Smooth muscle cell (in vitro differentiated cells): Measurements from ENCODE around the gene DDR1. TPM values are rescaled to one million over a fixed set of nuclear protein-coding genes. Genes with fewer than 3 reads are reported as not detected.

ENCODE experiments used
- DNase-seq: peaks from one replicate; lab custom pipeline; 2025; ENCODE audit not compliant: unreplicated experiment; lab: John Stamatoyannopoulos, UW
- H2AFZ ChIP-seq: fragments of 200-600 bp; sonication (generic); 2 replicates; pipeline ENCODE4 v1.6.0; 2016; ENCODE audit warnings: antibody characterized with exemption, low read depth, mild to moderate bottlenecking
- H3F3A ChIP-seq: fragments of 200-600 bp; sonication (generic); 2 replicates; pipeline ENCODE4 v1.6.0; 2017; ENCODE audit warnings: antibody characterized with exemption, low read depth
- H3K27ac ChIP-seq: fragments of 200-600 bp; sonication (generic); 2 replicates; pipeline ENCODE4 v1.5.1; 2016; ENCODE audit warnings: low read depth, mild to moderate bottlenecking
- H3K27me3 ChIP-seq: fragments of 200-600 bp; sonication (generic); 2 replicates; pipeline ENCODE4 v1.6.1; 2016; ENCODE audit warnings: low read depth, mild to moderate bottlenecking
- H3K36me3 ChIP-seq: fragments of 200-600 bp; sonication (generic); 2 replicates; pipeline ENCODE4 v1.5.1; 2016; ENCODE audit warnings: low read depth
- H3K4me1 ChIP-seq: fragments of 200-600 bp; sonication (generic); 2 replicates; pipeline ENCODE4 v1.5.1; 2016; ENCODE audit warnings: low read depth
- H3K4me2 ChIP-seq: fragments of 200-600 bp; sonication (generic); 2 replicates; pipeline ENCODE4 v1.6.0; 2016; ENCODE audit warnings: mild to moderate bottlenecking
- H3K4me3 ChIP-seq: fragments of 200-600 bp; sonication (generic); 2 replicates; pipeline ENCODE4 v1.5.1; 2016; ENCODE audit warnings: mild to moderate bottlenecking
- H3K79me2 ChIP-seq: fragments of 200-600 bp; sonication (generic); 2 replicates; pipeline ENCODE4 v1.6.0; 2016; ENCODE audit warnings: low read depth, mild to moderate bottlenecking
- H3K9ac ChIP-seq: fragments of 200-600 bp; sonication (generic); 2 replicates; pipeline ENCODE4 v1.6.0; 2016; ENCODE audit warnings: low read depth
- H3K9me3 ChIP-seq: fragments of 200-600 bp; sonication (generic); replicated peaks from 2 replicates; pipeline ENCODE4 v1.5.1; 2016; ENCODE audit warnings: low read depth
- H4K20me1 ChIP-seq: fragments of 200-600 bp; sonication (generic); 2 replicates; pipeline ENCODE4 v1.6.0; 2016; ENCODE audit warnings: low read depth
- WGBS: methylation state at CpG from one replicate; pipeline ENCODE4 v1.1.7; 2016; ENCODE audit warnings: low lambda C conversion rate; 5-methylcytosine and 5-hydroxymethylcytosine counted together
- polyA plus RNA-seq: library from polyadenylated mRNA; unstranded; fragments of >200 nt; fragmentation: Nextera tagmentation; extraction: Ambion mirVana; gene quantifications from 2 replicates; pipeline ENCODE4 v1.2.1, GENCODE V29; 2016
- total RNA-seq: library from RNA; depleted of rRNA; stranded (reverse); fragments of >200 nt; gene quantifications from 2 replicates; pipeline ENCODE4 v1.2.3, GENCODE V29; 2014
- TF ChIP-seq, protein P1 (sequence below): fragments of 200-600 bp; sonication (generic); IDR thresholded peaks from 2 replicates; pipeline ENCODE4 v1.5.1; 2017; ENCODE audit warnings: borderline replicate concordance, mild to moderate bottlenecking, antibody characterized with exemption; ENCODE audit not compliant: insufficient read depth, poor library complexity, severe bottlenecking

The DDR1 gene
- total and polyA plus RNA-seq, 2 experiments from 2014 or later, result 23.8 to 82.6 TPM

GRCh38 chr6:30932665-30933365 is 48.5 kb downstream of the DDR1 start:
- Histone ChIP-seq H3K27me3 (no peaks in the 10 kb centered on the region), H3K36me3 (no peaks in the 10 kb centered on the region), H3K9ac (no peak overlapping the region), H3K4me3 (no peak overlapping the region), H4K20me1 (no peaks in the 10 kb centered on the region), H3F3A (no peaks in the 10 kb centered on the region), H2AFZ (no peak overlapping the region), H3K79me2 (no peaks in the 10 kb centered on the region), H3K4me1 (no peaks in the 10 kb centered on the region), H3K4me2 (no peak overlapping the region), H3K27ac (no peak overlapping the region), H3K9me3 (no peaks in the 10 kb centered on the region)
- no peak for DNase-seq
- TF ChIP-seq, protein P1, sequence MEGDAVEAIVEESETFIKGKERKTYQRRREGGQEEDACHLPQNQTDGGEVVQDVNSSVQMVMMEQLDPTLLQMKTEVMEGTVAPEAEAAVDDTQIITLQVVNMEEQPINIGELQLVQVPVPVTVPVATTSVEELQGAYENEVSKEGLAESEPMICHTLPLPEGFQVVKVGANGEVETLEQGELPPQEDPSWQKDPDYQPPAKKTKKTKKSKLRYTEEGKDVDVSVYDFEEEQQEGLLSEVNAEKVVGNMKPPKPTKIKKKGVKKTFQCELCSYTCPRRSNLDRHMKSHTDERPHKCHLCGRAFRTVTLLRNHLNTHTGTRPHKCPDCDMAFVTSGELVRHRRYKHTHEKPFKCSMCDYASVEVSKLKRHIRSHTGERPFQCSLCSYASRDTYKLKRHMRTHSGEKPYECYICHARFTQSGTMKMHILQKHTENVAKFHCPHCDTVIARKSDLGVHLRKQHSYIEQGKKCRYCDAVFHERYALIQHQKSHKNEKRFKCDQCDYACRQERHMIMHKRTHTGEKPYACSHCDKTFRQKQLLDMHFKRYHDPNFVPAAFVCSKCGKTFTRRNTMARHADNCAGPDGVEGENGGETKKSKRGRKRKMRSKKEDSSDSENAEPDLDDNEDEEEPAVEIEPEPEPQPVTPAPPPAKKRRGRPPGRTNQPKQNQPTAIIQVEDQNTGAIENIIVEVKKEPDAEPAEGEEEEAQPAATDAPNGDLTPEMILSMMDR, result no peak
- 87% methylated on average over 6 of the region's 6 CpGs for WGBS

GRCh38 chr6:30935018-30935417 is 50.7 kb downstream of the DDR1 start:
- WGBS, result 72% methylated on average over 3 of the region's 3 CpGs
- Histone ChIP-seq H3K27me3 (no peaks in the 10 kb centered on the region), H3F3A (no peaks in the 10 kb centered on the region), H3K4me2 (no peak overlapping the region), H3K9me3 (no peaks in the 10 kb centered on the region), H3K4me3 (no peak overlapping the region), H3K4me1 (no peaks in the 10 kb centered on the region), H3K36me3 (no peaks in the 10 kb centered on the region), H2AFZ (no peak overlapping the region), H3K79me2 (no peaks in the 10 kb centered on the region), H4K20me1 (no peaks in the 10 kb centered on the region), H3K27ac (no peak overlapping the region), H3K9ac (no peak overlapping the region)
- TF ChIP-seq, protein P1, result no peak
- no peak for DNase-seq

- whole genome bisulfite sequencing, result 75% methylated on average over 6 of the region's 6 CpGs
- no peak overlapping the region for H2AFZ ChIP-seq
- H3K4me1 ChIP-seq, result peaks cover 3% of the 10 kb centered on the region
- no peaks in the 10 kb centered on the region for H3F3A ChIP-seq
- TF ChIP-seq, protein P1, result no peak
- no peaks in the 10 kb centered on the region for H4K20me1 ChIP-seq
- no peak overlapping the region for H3K4me2 ChIP-seq
- H3K27me3 ChIP-seq, result no peaks in the 10 kb centered on the region
- H3K4me3 ChIP-seq, result no peak overlapping the region
- H3K36me3 ChIP-seq, result no peaks in the 10 kb centered on the region
- H3K9me3 ChIP-seq, result no peaks in the 10 kb centered on the region
- H3K79me2 ChIP-seq, result no peaks in the 10 kb centered on the region
- H3K27ac ChIP-seq, result no peak overlapping the region
- DNase-seq, result no peak
- H3K9ac ChIP-seq, result no peak overlapping the region
These were observed 52.9 kb downstream of the DDR1 start for GRCh38 chr6:30937265-30937664.

DNA sequence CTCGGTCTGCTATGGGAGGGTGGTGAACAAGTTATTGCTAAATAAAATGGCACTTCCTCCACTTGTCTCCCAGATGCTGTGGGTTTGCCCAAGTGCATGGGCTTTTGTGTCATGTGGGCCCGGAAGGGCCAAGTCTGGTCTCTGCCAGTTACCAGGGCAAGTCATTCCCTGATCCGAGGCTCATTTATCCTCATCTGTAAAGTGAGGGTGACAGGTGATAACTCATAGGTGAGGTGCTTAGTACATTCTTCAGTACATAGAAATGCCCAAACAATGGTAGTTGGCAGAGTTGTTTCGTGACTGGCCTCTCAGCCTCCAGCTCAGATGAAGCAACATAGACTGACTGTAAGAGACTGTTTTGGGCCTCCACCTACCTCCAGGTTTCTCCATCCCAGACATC is 54.4 kb downstream of the DDR1 start:
- Histone ChIP-seq H3K4me1 (peaks cover 5% of the 10 kb centered on the region), H3K9ac (no peak overlapping the region), H4K20me1 (no peaks in the 10 kb centered on the region), H3K79me2 (no peaks in the 10 kb centered on the region), H3K9me3 (no peaks in the 10 kb centered on the region), H2AFZ (no peak overlapping the region), H3F3A (no peaks in the 10 kb centered on the region), H3K27ac (no peak overlapping the region), H3K27me3 (no peaks in the 10 kb centered on the region), H3K4me3 (no peak overlapping the region), H3K4me2 (no peak overlapping the region), H3K36me3 (no peaks in the 10 kb centered on the region)
- WGBS, result 96% methylated on average over 4 of the region's 4 CpGs
- no peak for DNase-seq
- TF ChIP-seq, protein P1, result no peak
